ENCODE measurements around the gene TP53I11. TPM values are rescaled to one million over a fixed set of nuclear protein-coding genes. Genes with fewer than 3 reads are reported as not detected.

The TP53I11 gene
- total and polyA plus RNA-seq, 2 of the 13 experiments (the other 11 are each of a cell fraction or from before 2014, with no cell fraction given) = not detected

DNA sequence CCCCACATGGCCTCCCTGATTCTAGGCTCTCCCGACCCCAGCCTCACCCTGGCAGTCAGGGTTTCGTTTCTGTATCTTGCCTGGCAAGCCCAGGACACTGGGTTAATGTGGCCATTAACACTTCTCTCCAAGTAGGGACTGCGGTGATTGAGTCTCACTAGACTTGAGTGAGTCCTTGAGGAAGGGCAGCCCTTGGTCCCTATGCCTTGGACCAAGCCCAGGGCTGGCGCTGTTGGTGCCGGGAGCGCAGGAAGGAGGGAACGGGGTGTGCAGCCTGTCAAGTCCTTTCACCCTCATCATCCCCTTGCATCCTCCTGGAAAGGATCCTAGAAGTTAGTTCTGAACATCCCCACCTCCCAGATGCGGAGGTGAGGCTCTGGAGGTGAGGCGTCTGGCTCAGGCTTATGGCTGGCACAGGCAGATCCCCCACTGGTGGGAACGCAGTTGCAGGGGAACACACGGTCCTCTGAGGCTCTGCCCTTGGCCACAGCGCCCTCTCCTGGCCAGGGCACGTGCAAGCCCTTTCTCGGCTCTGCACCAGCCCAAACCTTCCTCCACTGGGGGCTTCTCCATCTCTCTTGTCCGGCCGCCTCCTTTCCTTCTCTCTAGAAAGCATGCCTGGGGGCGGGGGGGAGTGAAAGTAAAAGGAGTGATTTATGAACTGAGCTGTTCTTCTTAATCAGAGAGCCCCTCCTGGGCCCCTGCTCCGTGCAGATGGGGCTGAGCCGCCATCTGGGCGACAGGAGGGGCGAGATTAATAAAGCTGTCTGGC is 56.7 kb downstream of the TP53I11 start:
- Histone ChIP-seq H4K20me1 (ENCODE audit: insufficient read depth, low read length) (no peaks in the 10 kb centered on the region), H3K79me2 (ENCODE audit: insufficient read depth, low read length) (no peaks in the 10 kb centered on the region), H3K4me2 (ENCODE audit: low read depth, low read length) (no peak overlapping the region), H2AFZ (ENCODE audit: low read length) (no peak overlapping the region), H3K27me3 (ENCODE audit: control insufficient read depth in 1 of 2, insufficient read depth in 2 of 2, low read length in 2 of 2) (peaks cover 0 to 1% of the 10 kb centered on the region in 2 experiments; a peak in 1 of 5 replicates), H3K36me3 (replicated peaks in 1 of 2; ENCODE audit: control insufficient read depth in 1 of 2, insufficient read depth in 2 of 2, low read length in 2 of 2) (no peaks in the 10 kb centered on the region), H3K9ac (ENCODE audit: insufficient read depth, low read depth, low read length) (no peak overlapping the region), H3K27ac (ENCODE audit: extremely low read length, insufficient read depth, low read length) (no peak overlapping the region), H3K4me1 (ENCODE audit: insufficient read depth, low read length) (no peaks in the 10 kb centered on the region), H3K4me3 (replicated peaks in 1 of 3; ENCODE audit: insufficient read depth in 1 of 3, low read depth in 2 of 3, low read length in 3 of 3) (no peak overlapping the region), H3K9me3 (ENCODE audit: low read length) (no peaks in the 10 kb centered on the region)
- no peak for FAIRE-seq
- peak; percentile 96 for ATAC-seq
- DNase-seq (ENCODE audit: low spot score) = peak; percentile 24
- 20% methylated on average over 13 of the region's 21 CpGs for WGBS (ENCODE audit: low lambda C conversion rate)
- in situ Hi-C loops (cut with HindIII; ENCODE audit: extremely low pct_ligation_motif_present, low pct_unique_long_range_greater_than_20kb) = loop anchor here (5.0 to 25.0 kb wide), 2 partner anchors 167 to 582 kb away; partner anchors contain the start of genes ALX4 and TSPAN18
- CTCF ChIA-PET (ENCODE audit: low intra/inter-chr PET ratio, low total read pairs) = interaction anchor here (1.6 kb wide), 1 partner anchor 273 kb away, joined by 7 read pairs; no protein-coding TSS in a partner anchor
- no TSS peak for BruUV-seq (replicated peaks)
- POLR2A ChIA-PET = no interaction called here
- TF ChIP-seq SMC3 (IDR thresholded peaks at IDR 0.05; ENCODE audit: low read length) (peak; percentile 16; the same call in 1 of the 2 replicates), ZNF879 (CRISPR knock-in tag; IDR thresholded peaks at IDR 0.05) (no peak), CTCF (CRISPR knock-in tag; IDR thresholded peaks at IDR 0.05) (peak; percentile 86), STAG1 (CRISPR knock-in tag; IDR thresholded peaks at IDR 0.05) (peak; percentile 79), TIGD3 (CRISPR knock-in tag; IDR thresholded peaks at IDR 0.05; ENCODE audit: borderline replicate concordance) (no peak), ZFP62 (CRISPR knock-in tag; IDR thresholded peaks at IDR 0.05) (no peak), MBNL3 (CRISPR knock-in tag; conservative IDR thresholded peaks at IDR 0.05) (no peak), ZNF850 (CRISPR knock-in tag; conservative IDR thresholded peaks at IDR 0.05) (no peak), RAD21 (CRISPR knock-in tag; IDR thresholded peaks at IDR 0.05) (peak; percentile 70; the same call in 1 of the 2 replicates), XRCC5 (optimal IDR thresholded peaks at IDR 0.05; ENCODE audit: low read length) (peak; percentile 40), SCMH1 (CRISPR knock-in tag; IDR thresholded peaks at IDR 0.05; ENCODE audit: borderline replicate concordance) (no peak), SP2 (CRISPR knock-in tag; IDR thresholded peaks at IDR 0.05) (0 out of 2 replicates have a peak, but pooled peaks have one; percentile 18)
- TF ChIP-seq, protein P1, sequence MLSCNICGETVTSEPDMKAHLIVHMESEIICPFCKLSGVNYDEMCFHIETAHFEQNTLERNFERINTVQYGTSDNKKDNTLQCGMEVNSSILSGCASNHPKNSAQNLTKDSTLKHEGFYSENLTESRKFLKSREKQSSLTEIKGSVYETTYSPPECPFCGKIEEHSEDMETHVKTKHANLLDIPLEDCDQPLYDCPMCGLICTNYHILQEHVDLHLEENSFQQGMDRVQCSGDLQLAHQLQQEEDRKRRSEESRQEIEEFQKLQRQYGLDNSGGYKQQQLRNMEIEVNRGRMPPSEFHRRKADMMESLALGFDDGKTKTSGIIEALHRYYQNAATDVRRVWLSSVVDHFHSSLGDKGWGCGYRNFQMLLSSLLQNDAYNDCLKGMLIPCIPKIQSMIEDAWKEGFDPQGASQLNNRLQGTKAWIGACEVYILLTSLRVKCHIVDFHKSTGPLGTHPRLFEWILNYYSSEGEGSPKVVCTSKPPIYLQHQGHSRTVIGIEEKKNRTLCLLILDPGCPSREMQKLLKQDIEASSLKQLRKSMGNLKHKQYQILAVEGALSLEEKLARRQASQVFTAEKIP (CRISPR knock-in tag; IDR thresholded peaks at IDR 0.05; ENCODE audit: borderline replicate concordance) = no peak
- TF ChIP-seq, protein P2, sequence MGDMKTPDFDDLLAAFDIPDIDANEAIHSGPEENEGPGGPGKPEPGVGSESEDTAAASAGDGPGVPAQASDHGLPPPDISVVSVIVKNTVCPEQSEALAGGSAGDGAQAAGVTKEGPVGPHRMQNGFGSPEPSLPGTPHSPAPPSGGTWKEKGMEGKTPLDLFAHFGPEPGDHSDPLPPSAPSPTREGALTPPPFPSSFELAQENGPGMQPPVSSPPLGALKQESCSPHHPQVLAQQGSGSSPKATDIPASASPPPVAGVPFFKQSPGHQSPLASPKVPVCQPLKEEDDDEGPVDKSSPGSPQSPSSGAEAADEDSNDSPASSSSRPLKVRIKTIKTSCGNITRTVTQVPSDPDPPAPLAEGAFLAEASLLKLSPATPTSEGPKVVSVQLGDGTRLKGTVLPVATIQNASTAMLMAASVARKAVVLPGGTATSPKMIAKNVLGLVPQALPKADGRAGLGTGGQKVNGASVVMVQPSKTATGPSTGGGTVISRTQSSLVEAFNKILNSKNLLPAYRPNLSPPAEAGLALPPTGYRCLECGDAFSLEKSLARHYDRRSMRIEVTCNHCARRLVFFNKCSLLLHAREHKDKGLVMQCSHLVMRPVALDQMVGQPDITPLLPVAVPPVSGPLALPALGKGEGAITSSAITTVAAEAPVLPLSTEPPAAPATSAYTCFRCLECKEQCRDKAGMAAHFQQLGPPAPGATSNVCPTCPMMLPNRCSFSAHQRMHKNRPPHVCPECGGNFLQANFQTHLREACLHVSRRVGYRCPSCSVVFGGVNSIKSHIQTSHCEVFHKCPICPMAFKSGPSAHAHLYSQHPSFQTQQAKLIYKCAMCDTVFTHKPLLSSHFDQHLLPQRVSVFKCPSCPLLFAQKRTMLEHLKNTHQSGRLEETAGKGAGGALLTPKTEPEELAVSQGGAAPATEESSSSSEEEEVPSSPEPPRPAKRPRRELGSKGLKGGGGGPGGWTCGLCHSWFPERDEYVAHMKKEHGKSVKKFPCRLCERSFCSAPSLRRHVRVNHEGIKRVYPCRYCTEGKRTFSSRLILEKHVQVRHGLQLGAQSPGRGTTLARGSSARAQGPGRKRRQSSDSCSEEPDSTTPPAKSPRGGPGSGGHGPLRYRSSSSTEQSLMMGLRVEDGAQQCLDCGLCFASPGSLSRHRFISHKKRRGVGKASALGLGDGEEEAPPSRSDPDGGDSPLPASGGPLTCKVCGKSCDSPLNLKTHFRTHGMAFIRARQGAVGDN (CRISPR knock-in tag; IDR thresholded peaks at IDR 0.05) = peak; percentile 23; the same call in 1 of the 2 replicates
- intact Hi-C loops (cut with micrococcal nuclease; ENCODE audit: unreplicated experiment) = loop anchor here (1.0 kb wide), 1 partner anchor 273 kb away; no protein-coding TSS in a partner anchor

Measured in HepG2 (cell line).